HEK293T (cell line): ENCODE data around the gene ANKRD34A.

ENCODE experiments used
- CTCF ChIA-PET: fragments of 350-600 bp; formaldehyde crosslinking; extraction: SDS; loops from one replicate; lab custom pipeline; 2021; ENCODE audit warnings: antibody characterized with exemption, inconsistent platforms; lab: Yijun Ruan, JAX
- POLR2A ChIA-PET: fragments of 350-600 bp; formaldehyde crosslinking; extraction: SDS; loops from one replicate; lab custom pipeline; 2020; ENCODE audit warnings: antibody characterized with exemption, inconsistent platforms; lab: Yijun Ruan, JAX
- DNase-seq: peaks from one replicate; pipeline ENCODE4 v3.0.0; 2012; ENCODE audit warnings: mixed read lengths; ENCODE audit errors: extremely low spot score
- ARNT ChIP-seq: fragments of 450-650 bp; IDR thresholded peaks from 2 replicates; pipeline ENCODE4 v1.6.1; 2017; ENCODE audit warnings: mild to moderate bottlenecking
- BHLHE40 ChIP-seq: fragments of 450-650 bp; IDR thresholded peaks from 2 replicates; pipeline ENCODE4 v1.6.1; 2016; ENCODE audit warnings: mild to moderate bottlenecking, moderate library complexity, borderline replicate concordance
- CTBP1 ChIP-seq: fragments of 450-650 bp; IDR thresholded peaks from 2 replicates; pipeline ENCODE4 v1.6.1; 2016; ENCODE audit warnings: borderline replicate concordance
- ELF4 ChIP-seq: fragments of 450-650 bp; IDR thresholded peaks from 2 replicates; pipeline ENCODE4 v1.6.1; 2017; ENCODE audit warnings: antibody characterized with exemption
- FOXA1 ChIP-seq: fragments of 450-650 bp; IDR thresholded peaks from 2 replicates; pipeline ENCODE4 v1.6.1; 2016; ENCODE audit warnings: mild to moderate bottlenecking
- FOXK2 ChIP-seq: fragments of 450-650 bp; IDR thresholded peaks from 2 replicates; pipeline ENCODE4 v1.6.1; 2016; ENCODE audit warnings: mild to moderate bottlenecking
- FOXM1 ChIP-seq: fragments of 450-650 bp; IDR thresholded peaks from 2 replicates; pipeline ENCODE4 v1.6.1; 2017; ENCODE audit warnings: mild to moderate bottlenecking, borderline replicate concordance
- HDGF ChIP-seq: fragments of 450-650 bp; IDR thresholded peaks from 2 replicates; pipeline ENCODE4 v1.6.1; 2017; ENCODE audit warnings: antibody characterized with exemption, borderline replicate concordance
- L3MBTL2 ChIP-seq: fragments of 450-650 bp; conservative IDR thresholded peaks from 2 replicates; pipeline ENCODE4 v1.6.1; 2016; ENCODE audit warnings: mild to moderate bottlenecking
- LEF1 ChIP-seq: fragments of 450-650 bp; IDR thresholded peaks from 2 replicates; pipeline ENCODE4 v1.6.1; 2017; ENCODE audit warnings: mild to moderate bottlenecking, borderline replicate concordance
- NFRKB ChIP-seq: fragments of 450-650 bp; IDR thresholded peaks from 2 replicates; pipeline ENCODE4 v1.6.1; 2016; ENCODE audit warnings: mild to moderate bottlenecking, moderate library complexity
- SP1 ChIP-seq: fragments of 450-650 bp; IDR thresholded peaks from 2 replicates; pipeline ENCODE4 v1.6.1; 2017
- SUZ12 ChIP-seq: fragments of 450-650 bp; IDR thresholded peaks from 2 replicates; pipeline ENCODE4 v1.6.1; 2016; ENCODE audit warnings: mild to moderate bottlenecking
- TARDBP ChIP-seq: fragments of 450-650 bp; IDR thresholded peaks from 2 replicates; pipeline ENCODE4 v1.6.1; 2016
- ZNF384 ChIP-seq: fragments of 450-650 bp; IDR thresholded peaks from 2 replicates; pipeline ENCODE4 v1.6.1; 2016
- TF ChIP-seq, protein P1 (sequence below): fragments of 450-650 bp; IDR thresholded peaks from 2 replicates; pipeline ENCODE4 v1.6.1; 2016

ANKRD34A gene

DNA sequence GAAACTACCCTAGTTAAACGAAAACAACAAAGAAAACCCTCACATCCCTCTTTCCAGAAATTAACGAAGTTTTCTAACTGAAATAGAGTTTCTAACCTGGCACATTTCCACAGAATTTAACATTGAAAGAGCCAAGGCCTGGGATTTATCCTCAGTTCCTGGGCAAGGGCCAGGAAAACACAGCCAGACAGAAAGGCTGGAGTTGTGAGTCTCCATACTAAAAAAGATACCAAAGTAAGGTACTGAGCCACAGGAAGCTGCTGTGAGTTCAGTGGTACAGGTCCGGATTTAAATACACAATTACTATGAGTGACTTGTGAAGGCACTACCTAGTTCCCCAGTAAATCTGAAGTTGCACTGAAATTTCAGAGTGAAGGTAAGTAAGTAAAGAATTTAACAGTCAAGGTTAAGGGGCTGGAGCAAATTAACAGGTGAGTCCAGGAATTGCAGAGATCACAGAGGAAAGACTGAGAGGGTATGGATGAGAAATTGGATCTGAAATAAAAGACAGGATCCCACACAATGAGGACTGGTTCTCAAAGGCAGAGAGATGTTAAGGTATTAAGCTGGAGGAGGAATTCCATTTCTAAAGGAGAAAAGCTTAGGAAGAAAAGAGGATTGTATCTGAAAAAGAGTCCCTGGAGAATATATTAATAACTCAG, 7.5 kb downstream of the ANKRD34A start:
- ChIA-PET CTCF (interaction anchor here (1.9 to 2.1 kb wide), 2 partner anchors 29 to 111 kb away, joined by 6 to 7 read pairs; partner anchors contain the start of genes NUDT17 and RBM8A), POLR2A (interaction anchor here (1.2 to 6.1 kb wide), 10 partner anchors 9 to 98 kb away, joined by 3 to 90 read pairs (median 6); partner anchors contain the start of genes PEX11B, PIAS3 and RBM8A)
- TF ChIP-seq HDGF: no peak
- TF ChIP-seq ZNF384: no peak
- no peak for TF ChIP-seq SP1
- no peak for TF ChIP-seq SUZ12
- DNase-seq: no peak

DNA sequence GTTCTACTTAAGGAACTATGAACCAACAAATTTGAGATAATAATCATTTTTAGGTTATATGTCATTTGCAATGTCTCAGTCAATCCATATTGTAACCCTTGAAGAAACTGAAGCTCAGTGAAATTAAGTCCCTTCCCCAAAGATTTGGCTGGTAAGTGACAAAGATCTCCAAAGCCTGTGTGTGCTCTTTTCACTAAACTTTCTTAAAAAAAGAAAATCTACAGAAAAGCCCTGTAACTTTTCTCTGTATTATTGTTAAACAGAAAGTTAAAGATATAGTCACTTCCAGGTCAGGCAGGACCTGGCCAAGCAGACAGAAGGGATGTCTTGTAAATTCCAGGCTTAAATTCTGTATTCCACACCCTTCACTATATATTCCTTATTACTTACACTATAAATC, 8.0 kb downstream of the ANKRD34A start:
- no peak for DNase-seq
- TF ChIP-seq TARDBP (no peak), HDGF (no peak), FOXA1 (no peak), ZNF384 (no peak), BHLHE40 (no peak), ELF4 (no peak), SUZ12 (no peak), SP1 (no peak), FOXK2 (no peak), ARNT (no peak), CTBP1 (no peak)
- TF ChIP-seq, protein P1, sequence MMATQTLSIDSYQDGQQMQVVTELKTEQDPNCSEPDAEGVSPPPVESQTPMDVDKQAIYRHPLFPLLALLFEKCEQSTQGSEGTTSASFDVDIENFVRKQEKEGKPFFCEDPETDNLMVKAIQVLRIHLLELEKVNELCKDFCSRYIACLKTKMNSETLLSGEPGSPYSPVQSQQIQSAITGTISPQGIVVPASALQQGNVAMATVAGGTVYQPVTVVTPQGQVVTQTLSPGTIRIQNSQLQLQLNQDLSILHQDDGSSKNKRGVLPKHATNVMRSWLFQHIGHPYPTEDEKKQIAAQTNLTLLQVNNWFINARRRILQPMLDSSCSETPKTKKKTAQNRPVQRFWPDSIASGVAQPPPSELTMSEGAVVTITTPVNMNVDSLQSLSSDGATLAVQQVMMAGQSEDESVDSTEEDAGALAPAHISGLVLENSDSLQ: no peak
- ChIA-PET CTCF (no interaction called here), POLR2A (interaction anchor here (0.7 to 6.1 kb wide), 4 partner anchors 8 to 97 kb away, joined by 3 to 90 read pairs (median 8); partner anchors contain the start of genes ANKRD34A, PIAS3, POLR3GL and RBM8A)

DNA sequence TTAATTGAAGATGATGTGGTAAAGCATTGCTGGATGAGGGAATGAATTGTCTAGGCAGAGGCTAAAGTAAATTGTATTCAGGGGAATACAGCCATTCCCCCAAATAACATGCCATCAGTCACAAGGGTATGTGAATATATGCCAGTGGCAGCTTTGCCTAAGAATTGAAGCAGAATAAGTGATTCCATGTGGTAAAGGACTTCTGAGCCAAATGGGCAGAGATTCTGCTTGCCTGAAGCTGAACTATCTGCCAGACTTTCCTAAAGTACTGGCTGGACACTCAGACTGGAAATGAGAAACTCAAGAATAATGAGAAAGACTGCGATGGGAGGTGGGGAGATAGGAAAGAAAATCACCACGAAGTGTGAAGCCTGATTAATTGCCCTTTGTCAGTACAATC, 8.9 kb downstream of the ANKRD34A start:
- POLR2A ChIA-PET: interaction anchor here (2.1 to 6.1 kb wide), 3 partner anchors 9 to 96 kb away, joined by 6 to 90 read pairs (median 11); partner anchors contain the start of genes ANKRD34A, PIAS3, POLR3GL and RBM8A
- CTCF ChIA-PET: interaction anchor here (1.0 to 2.0 kb wide), 2 partner anchors 52 to 75 kb away, joined by 3 to 4 read pairs; no protein-coding TSS in a partner anchor
- TF ChIP-seq NFRKB (no peak), SP1 (no peak), L3MBTL2 (no peak), HDGF (no peak), FOXK2 (no peak), SUZ12 (no peak), ARNT (no peak), CTBP1 (no peak), FOXM1 (no peak), LEF1 (no peak), ELF4 (no peak), FOXA1 (no peak), BHLHE40 (no peak), TARDBP (no peak), ZNF384 (no peak)
- TF ChIP-seq, protein P1: no peak
- DNase-seq: no peak

DNA sequence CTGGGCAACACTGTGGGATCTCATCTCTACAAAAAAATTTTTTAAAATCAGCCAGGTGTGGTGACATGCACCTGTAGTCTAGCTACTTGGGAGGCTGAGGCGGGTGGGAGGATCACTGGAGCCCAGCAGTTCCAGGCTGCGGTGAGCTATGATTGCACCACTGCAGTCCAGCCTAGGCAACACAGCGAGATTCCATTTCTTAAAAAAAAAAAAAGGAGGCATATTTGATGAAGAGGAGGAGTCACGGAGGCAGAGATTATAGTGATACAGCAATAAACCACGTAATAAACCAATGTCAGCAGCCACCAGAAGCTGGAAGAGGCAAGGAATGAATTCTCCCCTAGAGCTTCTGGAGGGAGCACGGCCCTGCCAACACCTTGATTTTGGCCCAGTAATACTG, 10.5 kb downstream of the ANKRD34A start:
- ChIA-PET POLR2A (interaction anchor here (0.7 to 6.1 kb wide), 2 partner anchors 11 to 26 kb away, joined by 3 to 90 read pairs; partner anchors contain the start of gene RBM8A), CTCF (interaction anchor here (2.0 kb wide), 1 partner anchor 54 kb away, joined by 4 read pairs; no protein-coding TSS in a partner anchor)
- no peak for DNase-seq
- TF ChIP-seq ZNF384 (no peak), FOXM1 (no peak), FOXA1 (no peak), SP1 (no peak), FOXK2 (no peak), ELF4 (no peak), L3MBTL2 (no peak)

DNA sequence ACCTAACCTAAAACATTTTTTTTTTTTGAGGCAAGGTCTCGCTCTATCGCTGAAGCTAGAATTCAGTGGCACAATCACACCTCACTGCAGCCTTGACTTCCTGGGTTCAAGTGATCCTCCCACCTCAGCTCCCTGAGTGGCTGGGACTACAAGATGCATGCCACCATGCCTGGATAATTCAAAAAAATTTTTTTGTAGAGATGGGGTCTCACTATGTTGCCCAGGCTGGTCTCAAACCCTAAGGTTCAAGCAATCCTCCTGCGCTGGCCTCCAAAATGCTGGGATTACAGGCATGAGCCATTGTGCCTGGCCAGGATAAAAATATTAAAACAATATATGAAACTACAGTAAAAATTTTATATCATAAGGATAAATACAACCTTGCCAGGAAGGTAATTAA, 11.5 kb downstream of the ANKRD34A start:
- POLR2A ChIA-PET: interaction anchor here (1.8 kb wide), 1 partner anchor 12 kb away, joined by 4 read pairs; the partner anchor contains the start of genes ANKRD34A and POLR3GL
- TF ChIP-seq ELF4 (no peak), NFRKB (no peak), FOXM1 (no peak)
- no peak for DNase-seq
- CTCF ChIA-PET: no interaction called here

DNA sequence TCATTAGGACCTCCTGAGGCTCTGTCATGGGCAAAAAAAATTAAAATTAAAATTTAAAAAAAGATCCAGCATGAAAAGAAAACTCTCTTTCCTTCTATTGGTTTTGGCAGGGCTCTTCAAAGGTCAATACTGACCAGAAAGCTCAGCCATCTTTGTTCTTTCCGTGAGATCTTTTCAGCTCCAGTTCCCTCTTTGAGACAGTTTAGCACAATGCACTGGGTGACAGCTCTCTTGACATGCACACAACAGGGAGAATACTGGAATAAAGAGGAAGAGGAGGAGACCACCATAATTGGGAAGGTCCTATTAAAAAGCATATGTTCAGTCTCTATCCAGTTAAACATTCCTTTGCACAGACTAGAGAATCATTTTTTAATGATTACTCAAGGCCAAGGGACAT, 12.8 kb downstream of the ANKRD34A start:
- DNase-seq: no peak
- ChIA-PET CTCF (no interaction called here), POLR2A (interaction anchor here (1.0 to 1.8 kb wide), 2 partner anchors 13 to 24 kb away, joined by 4 to 5 read pairs; partner anchors contain the start of genes ANKRD34A, POLR3GL and RBM8A)

More for the DNA sequence above, 12.8 kb downstream of the ANKRD34A start:
- TF ChIP-seq SUZ12 (no peak), NFRKB (no peak), ELF4 (no peak), FOXM1 (no peak), FOXA1 (no peak), ZNF384 (no peak), BHLHE40 (no peak)
